GM12892 (cell line): Measurements from ENCODE around the gene CACNA1G.

Experiments
- POLR2A ChIP-seq: IDR thresholded peaks from 2 replicates; pipeline ENCODE4 v1.6.1; 2011; ENCODE audit warnings: low read depth, low read length, control low read depth
- POLR2AphosphoS5 ChIP-seq: IDR thresholded peaks from 2 replicates; pipeline ENCODE4 v1.6.1; 2011; ENCODE audit warnings: low read depth, low read length, control low read depth

DNA sequence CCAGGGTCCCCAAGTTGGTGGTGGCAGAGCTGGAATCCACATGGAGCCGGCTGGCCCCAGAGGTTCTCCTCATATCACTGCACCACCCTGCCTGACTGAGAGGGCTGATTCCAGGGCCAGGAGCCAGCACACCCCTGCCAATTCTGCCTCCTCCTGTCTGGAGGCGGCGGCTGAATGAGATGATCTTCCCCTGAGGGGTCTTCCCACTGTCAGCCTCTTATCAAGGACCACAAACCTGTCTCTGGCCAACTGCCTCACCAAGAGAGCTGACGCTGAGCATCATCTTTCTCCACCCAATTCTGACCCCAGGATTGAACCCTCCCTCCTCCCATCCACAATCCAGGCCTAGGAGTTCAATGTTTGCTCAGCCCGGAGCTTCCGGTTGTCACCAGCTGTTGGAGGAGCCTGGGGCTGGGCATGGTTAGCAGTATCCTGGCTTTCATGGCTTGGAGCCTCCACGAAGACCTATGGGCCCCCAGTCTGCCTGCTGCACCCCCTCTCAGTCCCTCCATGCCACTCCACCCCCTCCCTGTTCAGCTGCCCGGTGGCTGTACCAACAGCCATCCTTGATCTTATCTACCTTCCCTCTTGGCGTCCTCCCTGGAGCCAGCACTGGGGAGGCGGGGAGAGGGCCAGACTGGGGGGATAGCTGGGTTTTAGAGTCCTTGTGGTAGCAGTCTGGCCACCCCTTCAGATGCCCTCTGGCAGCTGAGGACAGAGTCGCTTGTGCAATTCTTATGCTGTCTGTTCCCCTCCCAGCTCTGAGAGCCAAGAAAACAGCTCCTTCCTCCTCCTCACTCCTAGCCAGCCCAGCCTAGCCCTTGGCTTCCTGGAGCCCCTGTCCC is 99.7 kb downstream of the CACNA1G start:
- TF ChIP-seq POLR2AphosphoS5 (no peak), POLR2A (no peak)
